HepG2 (cell line): Measurements from ENCODE around the gene C1orf94. TPM values are rescaled to one million over a fixed set of nuclear protein-coding genes. Genes with fewer than 3 reads are reported as not detected.

Source experiments
- ATAC-seq: fragments of 200-7000 bp; cut with Tn5 transposase; 3 replicates; pipeline ENCODE4 v1.9.1; 2020; ENCODE audit warnings: mild to moderate bottlenecking, moderate library complexity
- BruUV-seq: library from RNA; stranded (reverse); fragments of 400-500 nt; replicated peaks from 2 replicates; lab custom pipeline; 2021; lab: Mats Ljungman, UMichigan
- CTCF ChIA-PET: fragments of 300-600 bp; formaldehyde crosslinking; extraction: SDS; loops from one replicate; lab custom pipeline; 2021; ENCODE audit warnings: low total read pairs, inconsistent platforms, low intra/inter-chr PET ratio; lab: Yijun Ruan, JAX
- POLR2A ChIA-PET: fragments of 350-600 bp; sonication (Branson Sonifier 250); formaldehyde crosslinking; loops from one replicate; lab custom pipeline; 2020; ENCODE audit warnings: antibody characterized with exemption, inconsistent platforms; lab: Yijun Ruan, JAX
- DNase-seq: peaks from one replicate; pipeline ENCODE4 v3.0.0-alpha.2; 2015; ENCODE audit warnings: low spot score
- FAIRE-seq: peaks from 3 replicates; lab custom pipeline; 2011; peaks lifted over from hg19 to GRCh38; lab: Jason Lieb, UNC
- H2AFZ ChIP-seq: one replicate; pipeline ENCODE4 v1.6.1; 2011; ENCODE audit warnings: low read length, inconsistent platforms
- H3K27ac ChIP-seq: fragments of 300-600 bp; 3 replicates; pipeline ENCODE4 v1.8.0; 2011; ENCODE audit warnings: mixed run types, mild to moderate bottlenecking, mixed read lengths, low read length, inconsistent platforms; ENCODE audit not compliant: insufficient read depth; ENCODE audit errors: extremely low read length
- H3K27me3 ChIP-seq, 2 experiments: fragments of 200-600 bp in 1 of 2; 2 replicates in 1 of 2; 3 replicates in 1 of 2; pipeline versions ENCODE4 v1.6.0 to v1.8.0; 2011; ENCODE audit warnings: low read length in 2 of 2, mild to moderate bottlenecking in 2 of 2, moderate library complexity in 2 of 2, inconsistent platforms in 1 of 2; ENCODE audit not compliant: insufficient read depth in 2 of 2, control insufficient read depth in 1 of 2
- H3K36me3 ChIP-seq, 2 experiments: fragments of 200-600 bp in 1 of 2; replicated peaks in 1 of 2; 2 replicates in 1 of 2; 3 replicates in 1 of 2; pipeline versions ENCODE4 v1.5.1 to v1.8.0; 2011; ENCODE audit warnings: low read length in 2 of 2, inconsistent platforms in 1 of 2; ENCODE audit not compliant: insufficient read depth in 2 of 2, control insufficient read depth in 1 of 2
- H3K4me1 ChIP-seq: 2 replicates; pipeline ENCODE4 v1.5.1; 2012; ENCODE audit warnings: low read length, inconsistent platforms; ENCODE audit not compliant: insufficient read depth
- H3K4me2 ChIP-seq: 2 replicates; pipeline ENCODE4 v1.6.0; 2011; ENCODE audit warnings: low read depth, low read length, inconsistent platforms
- H3K4me3 ChIP-seq, 3 experiments: fragments of 200-600 bp in 1 of 3; sonication (generic), shearing (Covaris generic) in 1 of 3; replicated peaks in 1 of 3; 2 replicates each; pipeline ENCODE4 v1.5.1; 2011 to 2016; ENCODE audit warnings: low read length in 3 of 3, inconsistent platforms in 2 of 3, low read depth in 2 of 3, mild to moderate bottlenecking in 2 of 3, control low read depth in 1 of 3, mixed read lengths in 1 of 3; ENCODE audit not compliant: insufficient read depth in 1 of 3
- H3K79me2 ChIP-seq: one replicate; pipeline ENCODE4 v1.6.1; 2011; ENCODE audit warnings: low read length, inconsistent platforms; ENCODE audit not compliant: insufficient read depth
- H3K9ac ChIP-seq: 2 replicates; pipeline ENCODE4 v1.6.0; 2011; ENCODE audit warnings: mild to moderate bottlenecking, low read depth, low read length, inconsistent platforms; ENCODE audit not compliant: insufficient read depth
- H3K9me3 ChIP-seq: 2 replicates; pipeline ENCODE4 v1.5.1; 2012; ENCODE audit warnings: mild to moderate bottlenecking, low read length
- H4K20me1 ChIP-seq: 2 replicates; pipeline ENCODE4 v1.6.0; 2011; ENCODE audit warnings: inconsistent platforms, mild to moderate bottlenecking, low read length, moderate library complexity; ENCODE audit not compliant: insufficient read depth
- ATM ChIP-seq: fragments of 450-650 bp; IDR thresholded peaks from 2 replicates; pipeline ENCODE4 v1.7.1; 2017; ENCODE audit warnings: mild to moderate bottlenecking, borderline replicate concordance
- HOXA3 ChIP-seq: sonication (generic); formaldehyde crosslinking; IDR thresholded peaks from 2 replicates; pipeline ENCODE4 v1.5.0; 2020; ENCODE audit warnings: missing genetic modification reagents
- SRSF4 ChIP-seq: fragments of 200-400 bp; formaldehyde crosslinking; IDR thresholded peaks from one replicate; pipeline ENCODE4 v1.6.1; 2018; ENCODE audit warnings: mild to moderate bottlenecking, low read depth, low read length, moderate library complexity; ENCODE audit not compliant: poor library complexity, severe bottlenecking
- ZNF124 ChIP-seq: sonication (generic); formaldehyde crosslinking; IDR thresholded peaks from 2 replicates; pipeline ENCODE4 v1.4.0; 2020; ENCODE audit warnings: missing genetic modification reagents
- ZNF572 ChIP-seq: sonication (generic); formaldehyde crosslinking; IDR thresholded peaks from 2 replicates; pipeline ENCODE4 v1.5.1; 2020; ENCODE audit warnings: mild to moderate bottlenecking, missing genetic modification reagents
- ZNF615 ChIP-seq: sonication (generic); formaldehyde crosslinking; IDR thresholded peaks from 2 replicates; pipeline ENCODE4 v1.5.0; 2020; ENCODE audit warnings: mild to moderate bottlenecking, missing genetic modification reagents, borderline replicate concordance
- ZNF670 ChIP-seq: sonication (generic); formaldehyde crosslinking; IDR thresholded peaks from 2 replicates; pipeline ENCODE4 v1.8.0; 2022; ENCODE audit warnings: mild to moderate bottlenecking, missing genetic modification reagents, borderline replicate concordance
- WGBS: methylation state at CpG from one replicate; pipeline ENCODE4 v1.1.6; 2017; ENCODE audit warnings: low lambda C conversion rate; 5-methylcytosine and 5-hydroxymethylcytosine counted together
- in situ Hi-C: cut with HindIII; loops from 2 replicates; pipeline ENCODE4 v1.10.0; 2017; ENCODE audit warnings: low pct_unique_long_range_greater_than_20kb; ENCODE audit not compliant: extremely low pct_ligation_motif_present
- intact Hi-C: fragments of 100-400 bp; cut with micrococcal nuclease; formaldehyde crosslinking; loops from one replicate; pipeline ENCODE4 v1.10.0; 2022; ENCODE audit not compliant: unreplicated experiment
- polyA plus RNA-seq, 8 experiments: library from polyadenylated mRNA; depleted of rRNA in 3 of 8; stranded (reverse) in 7 of 8; unstranded in 1 of 8; fragments of >200 nt; fragmentation: Illumina TruSeq in 4 of 8; extraction: Trizol in 4 of 8; gene quantifications; 2 replicates each; pipeline versions ENCODE4 v1.2.1 to v1.2.3, GENCODE V29; 2011 to 2016; ENCODE audit warnings: low read depth in 4 of 8, missing spikeins in 1 of 8, mixed read lengths in 1 of 8; ENCODE audit not compliant: insufficient read depth in 1 of 8
- total RNA-seq, 5 experiments: library from RNA; depleted of rRNA; stranded (reverse); fragments of >200 nt; fragmentation: Illumina TruSeq; extraction: Trizol; gene quantifications; 2 replicates each; pipeline ENCODE4 v1.2.3, GENCODE V29; 2016; ENCODE audit warnings: low read depth in 1 of 5
- TF ChIP-seq, protein P1 (sequence below): sonication (generic); formaldehyde crosslinking; IDR thresholded peaks from 2 replicates; pipeline ENCODE4 v1.8.0; 2022; ENCODE audit warnings: mild to moderate bottlenecking, missing genetic modification reagents, moderate library complexity
- TF ChIP-seq, protein P2 (sequence below): sonication (generic); formaldehyde crosslinking; IDR thresholded peaks from 2 replicates; pipeline ENCODE4 v1.4.0; 2020; ENCODE audit warnings: mild to moderate bottlenecking, missing genetic modification reagents, borderline replicate concordance
- TF ChIP-seq, protein P3 (sequence below): sonication (generic); formaldehyde crosslinking; IDR thresholded peaks from 2 replicates; pipeline ENCODE4 v1.5.0; 2020; ENCODE audit warnings: missing genetic modification reagents, mild to moderate bottlenecking, borderline replicate concordance

C1orf94 gene
- total and polyA plus RNA-seq, 2 of the 13 experiments (the other 11 are each of a cell fraction or from before 2014, with no cell fraction given): not detected

DNA sequence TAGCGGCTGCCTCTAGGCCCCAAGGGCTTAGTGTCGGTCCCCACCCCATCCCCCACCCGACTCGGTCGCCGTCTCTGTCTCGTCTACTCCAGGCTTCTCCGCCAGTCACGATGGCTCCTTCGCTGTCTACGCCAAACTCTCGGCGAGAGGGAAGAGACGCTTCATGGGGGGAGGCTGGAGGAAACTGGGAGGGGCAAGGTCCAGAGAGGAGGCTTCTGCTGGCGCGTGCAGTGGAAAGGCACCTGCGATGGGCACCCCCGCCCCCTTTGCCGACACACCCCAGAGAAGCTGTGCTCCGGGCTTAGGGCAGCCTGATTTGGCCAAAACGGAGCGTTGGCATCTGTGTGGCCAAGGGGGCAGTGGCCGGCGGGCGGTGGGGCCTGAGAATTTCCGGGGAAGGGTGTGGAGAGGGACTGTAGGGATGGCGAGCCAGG is 10.5 kb upstream of the C1orf94 start:
- Histone ChIP-seq H3K79me2 (no peaks in the 10 kb centered on the region), H3K4me1 (no peaks in the 10 kb centered on the region), H3K4me3 (no peak overlapping the region), H3K27me3 (peaks cover 3 to 38% of the 10 kb centered on the region in 2 experiments; a peak in 3 of 5 replicates), H3K4me2 (no peak overlapping the region), H2AFZ (no peak overlapping the region), H4K20me1 (no peaks in the 10 kb centered on the region; the same call in 1 of the 2 replicates), H3K9ac (no peak overlapping the region), H3K27ac (no peak overlapping the region), H3K36me3 (no peaks in the 10 kb centered on the region), H3K9me3 (no peaks in the 10 kb centered on the region)
- TF ChIP-seq, protein P1, sequence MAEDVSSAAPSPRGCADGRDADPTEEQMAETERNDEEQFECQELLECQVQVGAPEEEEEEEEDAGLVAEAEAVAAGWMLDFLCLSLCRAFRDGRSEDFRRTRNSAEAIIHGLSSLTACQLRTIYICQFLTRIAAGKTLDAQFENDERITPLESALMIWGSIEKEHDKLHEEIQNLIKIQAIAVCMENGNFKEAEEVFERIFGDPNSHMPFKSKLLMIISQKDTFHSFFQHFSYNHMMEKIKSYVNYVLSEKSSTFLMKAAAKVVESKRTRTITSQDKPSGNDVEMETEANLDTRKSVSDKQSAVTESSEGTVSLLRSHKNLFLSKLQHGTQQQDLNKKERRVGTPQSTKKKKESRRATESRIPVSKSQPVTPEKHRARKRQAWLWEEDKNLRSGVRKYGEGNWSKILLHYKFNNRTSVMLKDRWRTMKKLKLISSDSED: no peak
- TF ChIP-seq ZNF670 (CRISPR knock-in tag): no peak
- CTCF ChIA-PET: no interaction called here
- intact Hi-C loops (no loop called here), in situ Hi-C loops (loop anchor here (25.0 kb wide), 1 partner anchor 529 kb away; no protein-coding TSS in a partner anchor)
- ATAC-seq (no peak), FAIRE-seq (no peak), DNase-seq (no peak)
- BruUV-seq: no TSS peak
- WGBS: 50% methylated on average over 25 of the region's 27 CpGs
- POLR2A ChIA-PET: no interaction called here

DNA sequence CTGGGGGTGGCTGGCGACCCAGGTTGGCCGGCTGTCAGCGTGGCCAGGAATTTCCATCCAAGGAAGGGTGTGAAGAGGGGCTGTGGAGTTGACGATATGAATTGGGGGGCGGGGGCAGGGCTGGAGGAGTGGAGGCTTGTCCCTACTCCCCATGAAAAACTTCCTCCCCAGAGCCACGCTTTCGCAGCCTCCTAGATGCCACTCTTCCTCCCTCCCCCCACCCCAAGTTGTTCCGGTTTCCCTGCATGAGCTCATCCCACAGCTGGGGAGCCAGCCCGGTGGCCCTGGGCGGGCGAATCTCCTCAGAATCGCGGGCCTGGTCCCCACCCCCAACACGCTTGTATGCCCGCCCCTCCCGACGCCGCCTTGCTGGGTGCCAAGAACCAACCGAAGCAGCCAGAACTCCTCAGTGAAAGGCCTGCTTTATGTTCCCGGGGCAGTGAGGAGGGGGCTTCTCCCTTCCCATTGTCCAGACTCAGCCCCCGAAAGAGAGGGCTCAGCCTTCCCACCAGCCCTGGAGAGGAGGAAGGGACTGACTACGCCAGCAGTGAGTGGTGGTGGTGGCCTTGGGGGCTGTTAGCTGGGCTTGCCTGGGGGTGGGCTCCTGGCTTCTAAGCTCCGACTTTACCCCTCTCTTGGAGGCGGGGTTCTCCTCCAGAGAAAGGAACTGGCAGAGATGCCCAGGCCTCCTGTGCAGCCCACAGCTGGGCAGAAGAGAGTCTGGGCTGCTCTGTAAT is 9.9 kb upstream of the C1orf94 start:
- Histone ChIP-seq H3K9me3 (no peaks in the 10 kb centered on the region), H3K9ac (no peak overlapping the region), H3K27ac (no peak overlapping the region), H4K20me1 (no peaks in the 10 kb centered on the region; the same call in 1 of the 2 replicates), H3K4me2 (no peak overlapping the region), H3K4me3 (no peak overlapping the region), H3K4me1 (no peaks in the 10 kb centered on the region), H3K27me3 (peaks cover 3 to 34% of the 10 kb centered on the region in 2 experiments; a peak in 3 of 5 replicates), H3K36me3 (no peaks in the 10 kb centered on the region), H2AFZ (no peak overlapping the region), H3K79me2 (no peaks in the 10 kb centered on the region)
- CTCF ChIA-PET: no interaction called here
- BruUV-seq: no TSS peak
- intact Hi-C loops: no loop called here
- DNase-seq (no peak), ATAC-seq (no peak), FAIRE-seq (no peak)
- POLR2A ChIA-PET: no interaction called here
- in situ Hi-C loops: loop anchor here (25.0 kb wide), 1 partner anchor 529 kb away; no protein-coding TSS in a partner anchor
- WGBS: 54% methylated on average over 3 of the region's 24 CpGs
- TF ChIP-seq, protein P2, sequence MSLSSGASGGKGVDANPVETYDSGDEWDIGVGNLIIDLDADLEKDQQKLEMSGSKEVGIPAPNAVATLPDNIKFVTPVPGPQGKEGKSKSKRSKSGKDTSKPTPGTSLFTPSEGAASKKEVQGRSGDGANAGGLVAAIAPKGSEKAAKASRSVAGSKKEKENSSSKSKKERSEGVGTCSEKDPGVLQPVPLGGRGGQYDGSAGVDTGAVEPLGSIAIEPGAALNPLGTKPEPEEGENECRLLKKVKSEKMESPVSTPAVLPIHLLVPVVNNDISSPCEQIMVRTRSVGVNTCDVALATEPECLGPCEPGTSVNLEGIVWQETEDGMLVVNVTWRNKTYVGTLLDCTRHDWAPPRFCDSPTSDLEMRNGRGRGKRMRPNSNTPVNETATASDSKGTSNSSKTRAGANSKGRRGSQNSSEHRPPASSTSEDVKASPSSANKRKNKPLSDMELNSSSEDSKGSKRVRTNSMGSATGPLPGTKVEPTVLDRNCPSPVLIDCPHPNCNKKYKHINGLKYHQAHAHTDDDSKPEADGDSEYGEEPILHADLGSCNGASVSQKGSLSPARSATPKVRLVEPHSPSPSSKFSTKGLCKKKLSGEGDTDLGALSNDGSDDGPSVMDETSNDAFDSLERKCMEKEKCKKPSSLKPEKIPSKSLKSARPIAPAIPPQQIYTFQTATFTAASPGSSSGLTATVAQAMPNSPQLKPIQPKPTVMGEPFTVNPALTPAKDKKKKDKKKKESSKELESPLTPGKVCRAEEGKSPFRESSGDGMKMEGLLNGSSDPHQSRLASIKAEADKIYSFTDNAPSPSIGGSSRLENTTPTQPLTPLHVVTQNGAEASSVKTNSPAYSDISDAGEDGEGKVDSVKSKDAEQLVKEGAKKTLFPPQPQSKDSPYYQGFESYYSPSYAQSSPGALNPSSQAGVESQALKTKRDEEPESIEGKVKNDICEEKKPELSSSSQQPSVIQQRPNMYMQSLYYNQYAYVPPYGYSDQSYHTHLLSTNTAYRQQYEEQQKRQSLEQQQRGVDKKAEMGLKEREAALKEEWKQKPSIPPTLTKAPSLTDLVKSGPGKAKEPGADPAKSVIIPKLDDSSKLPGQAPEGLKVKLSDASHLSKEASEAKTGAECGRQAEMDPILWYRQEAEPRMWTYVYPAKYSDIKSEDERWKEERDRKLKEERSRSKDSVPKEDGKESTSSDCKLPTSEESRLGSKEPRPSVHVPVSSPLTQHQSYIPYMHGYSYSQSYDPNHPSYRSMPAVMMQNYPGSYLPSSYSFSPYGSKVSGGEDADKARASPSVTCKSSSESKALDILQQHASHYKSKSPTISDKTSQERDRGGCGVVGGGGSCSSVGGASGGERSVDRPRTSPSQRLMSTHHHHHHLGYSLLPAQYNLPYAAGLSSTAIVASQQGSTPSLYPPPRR (CRISPR knock-in tag): no peak
- TF ChIP-seq ZNF572 (CRISPR knock-in tag) (no peak), SRSF4 (no peak), ZNF124 (CRISPR knock-in tag) (no peak), ZNF615 (no peak), ATM (no peak), HOXA3 (CRISPR knock-in tag) (no peak)
- TF ChIP-seq, protein P3, sequence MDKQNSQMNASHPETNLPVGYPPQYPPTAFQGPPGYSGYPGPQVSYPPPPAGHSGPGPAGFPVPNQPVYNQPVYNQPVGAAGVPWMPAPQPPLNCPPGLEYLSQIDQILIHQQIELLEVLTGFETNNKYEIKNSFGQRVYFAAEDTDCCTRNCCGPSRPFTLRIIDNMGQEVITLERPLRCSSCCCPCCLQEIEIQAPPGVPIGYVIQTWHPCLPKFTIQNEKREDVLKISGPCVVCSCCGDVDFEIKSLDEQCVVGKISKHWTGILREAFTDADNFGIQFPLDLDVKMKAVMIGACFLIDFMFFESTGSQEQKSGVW (CRISPR knock-in tag): no peak
